ENCODE data around the gene SLCO3A1. TPM values are rescaled to one million over a fixed set of nuclear protein-coding genes. Genes with fewer than 3 reads are reported as not detected.

SLCO3A1 gene
- total and polyA plus RNA-seq, 2 experiments from 2014 or later, result 1.9 to 6.9 TPM

DNA sequence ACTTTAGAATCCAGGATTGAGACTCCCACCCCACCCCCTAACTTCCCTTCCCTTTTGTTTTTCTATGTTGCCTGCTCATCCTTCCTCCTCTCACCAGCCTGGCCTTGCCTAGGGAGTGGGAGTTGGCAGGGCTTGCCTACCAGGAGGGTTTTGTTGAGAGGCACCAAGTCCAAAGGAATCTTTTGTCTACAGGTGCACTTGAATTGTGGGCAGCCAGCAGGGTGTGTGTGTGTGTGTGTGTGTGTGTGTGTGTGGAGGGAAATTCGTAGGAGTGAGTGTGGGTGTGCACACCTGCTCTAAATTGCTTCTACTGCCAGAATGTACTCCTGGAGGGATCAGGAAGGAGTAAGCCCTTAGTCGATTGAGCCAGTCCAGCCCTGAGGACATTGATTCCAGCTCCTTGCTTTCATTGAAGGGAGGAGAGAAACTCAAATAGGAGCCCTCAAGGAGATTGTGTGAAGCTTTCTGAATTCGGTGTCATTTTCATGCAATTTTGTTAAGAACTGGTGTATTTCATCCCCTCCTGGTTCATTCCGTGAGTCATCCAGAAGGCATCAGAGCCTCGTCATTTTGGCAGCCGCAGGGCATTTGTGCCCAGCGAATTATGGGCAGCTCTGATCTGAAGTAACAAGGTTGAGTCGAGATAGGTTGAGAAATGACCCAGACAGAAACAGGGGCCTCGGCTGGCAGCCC lies 112.1 kb downstream of the SLCO3A1 start:
- Histone ChIP-seq H3K9me3 (ENCODE audit: low read depth) (no peaks in the 10 kb centered on the region), H4K20me1 (ENCODE audit: insufficient read depth) (no peaks in the 10 kb centered on the region), H3K79me2 (ENCODE audit: insufficient read depth) (no peaks in the 10 kb centered on the region), H3K9ac (peak overlapping the region; percentile 9; the same call in 1 of the 2 replicates), H3K9me2 (ENCODE audit: insufficient read depth) (no peaks in the 10 kb centered on the region), H3F3A (ENCODE audit: insufficient read depth) (peaks cover 27% of the 10 kb centered on the region), H3K36me3 (ENCODE audit: low read depth) (no peaks in the 10 kb centered on the region), H2AFZ (no peak overlapping the region), H3K4me3 (0 out of 2 replicates have a peak overlapping the region, but pooled peaks have one; percentile 1), H3K27ac (peak overlapping the region; percentile 49), H3K27me3 (replicated peaks; ENCODE audit: insufficient read depth) (no peaks in the 10 kb centered on the region), H3K4me1 (ENCODE audit: insufficient read depth) (peaks cover 27% of the 10 kb centered on the region), H3K4me2 (ENCODE audit: unreplicated experiment) (peak overlapping the region; percentile 46)
- WGBS, 2 experiments (ENCODE audit: low coverage in 1 of 2, low lambda C conversion rate in 2 of 2, missing lambda C conversion rate in 2 of 2), result 40 to 44% methylated on average over 9 of the region's 9 CpGs
- in situ Hi-C loops (cut with MboI), result no loop called here
- TF ChIP-seq EZH2 (IDR thresholded peaks at IDR 0.05; ENCODE audit: insufficient read depth, poor library complexity, severe bottlenecking), result no peak
- TF ChIP-seq EZH2phosphoT487 (IDR thresholded peaks at IDR 0.05; ENCODE audit: insufficient read depth, low read depth), result no peak
- peak; percentile 92 for DNase-seq

DNA sequence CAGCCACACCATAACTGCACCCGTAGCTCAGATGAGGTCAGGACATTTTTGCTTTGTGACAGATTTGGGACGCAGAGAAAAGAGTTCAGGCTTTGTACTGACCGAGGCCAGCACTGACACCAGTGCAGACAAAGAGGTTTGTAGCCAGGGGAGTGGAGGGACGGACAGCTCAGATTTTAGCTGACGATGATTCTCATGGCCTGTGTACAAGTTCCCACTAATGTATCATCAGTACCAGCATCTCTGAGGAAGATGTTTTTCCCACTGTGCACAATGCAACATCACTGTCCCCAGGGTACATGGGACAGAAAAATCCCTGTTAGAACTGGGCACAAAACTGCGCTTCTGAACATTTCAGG lies 112.7 kb downstream of the SLCO3A1 start:
- no peak for DNase-seq
- Histone ChIP-seq H3K36me3 (ENCODE audit: low read depth) (no peaks in the 10 kb centered on the region), H3K79me2 (ENCODE audit: insufficient read depth) (no peaks in the 10 kb centered on the region), H3K9ac (peak overlapping the region; percentile 7; the same call in 1 of the 2 replicates), H4K20me1 (ENCODE audit: insufficient read depth) (no peaks in the 10 kb centered on the region), H3F3A (ENCODE audit: insufficient read depth) (peaks cover 27% of the 10 kb centered on the region), H3K4me2 (ENCODE audit: unreplicated experiment) (peak overlapping the region; percentile 46), H3K4me1 (ENCODE audit: insufficient read depth) (peaks cover 27% of the 10 kb centered on the region), H3K9me3 (ENCODE audit: low read depth) (no peaks in the 10 kb centered on the region), H3K9me2 (ENCODE audit: insufficient read depth) (no peaks in the 10 kb centered on the region), H3K27ac (peak overlapping the region; percentile 49), H3K4me3 (0 out of 2 replicates have a peak overlapping the region, but pooled peaks have one; percentile 1), H2AFZ (no peak overlapping the region), H3K27me3 (replicated peaks; ENCODE audit: insufficient read depth) (no peaks in the 10 kb centered on the region)
- WGBS, 2 experiments (ENCODE audit: low coverage in 1 of 2, low lambda C conversion rate in 2 of 2, missing lambda C conversion rate in 2 of 2), result 71 to 72% methylated on average over 6 of the region's 6 CpGs
- in situ Hi-C loops (cut with MboI), result no loop called here
- no peak for TF ChIP-seq EZH2 (IDR thresholded peaks at IDR 0.05; ENCODE audit: insufficient read depth, poor library complexity, severe bottlenecking)
- TF ChIP-seq EZH2phosphoT487 (IDR thresholded peaks at IDR 0.05; ENCODE audit: insufficient read depth, low read depth), result no peak

DNA sequence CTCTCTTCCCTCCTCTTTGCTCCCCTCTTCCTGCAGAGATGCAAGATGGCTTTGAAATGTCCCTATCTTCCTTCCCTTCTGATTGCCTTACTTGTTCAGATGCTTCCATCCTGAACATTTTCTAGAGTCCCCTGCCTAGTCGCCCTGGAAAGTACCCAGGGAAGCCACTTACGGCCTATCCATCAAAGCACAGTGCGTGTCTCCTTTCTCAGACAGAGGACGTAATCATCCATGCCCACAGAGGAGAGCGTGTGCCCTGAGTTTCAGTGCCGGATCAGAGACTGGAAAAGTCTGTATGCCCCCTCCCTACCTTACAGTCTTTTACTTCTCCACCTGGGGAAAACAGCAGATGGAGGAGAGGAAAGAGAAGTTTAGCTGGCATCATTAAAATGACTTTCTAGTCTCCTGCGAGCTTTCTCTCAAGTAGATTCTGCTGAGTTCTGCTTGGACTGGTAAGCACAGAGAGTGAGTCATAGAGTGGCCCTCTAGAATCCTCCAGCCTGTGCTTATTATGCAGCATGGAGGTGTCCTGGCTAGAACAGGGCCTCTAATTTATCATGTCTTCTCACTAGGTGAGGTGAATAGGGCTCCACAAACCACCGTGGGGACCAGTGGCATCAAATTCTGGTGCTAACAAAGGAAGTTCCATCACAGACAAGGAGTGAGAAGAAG lies 114.6 kb downstream of the SLCO3A1 start:
- Histone ChIP-seq H3K4me3 (no peak overlapping the region), H3K27me3 (replicated peaks; ENCODE audit: insufficient read depth) (no peaks in the 10 kb centered on the region), H3K9me3 (ENCODE audit: low read depth) (no peaks in the 10 kb centered on the region), H4K20me1 (ENCODE audit: insufficient read depth) (no peaks in the 10 kb centered on the region), H3K36me3 (ENCODE audit: low read depth) (no peaks in the 10 kb centered on the region), H3K79me2 (ENCODE audit: insufficient read depth) (no peaks in the 10 kb centered on the region), H3K27ac (no peak overlapping the region), H3K9me2 (ENCODE audit: insufficient read depth) (no peaks in the 10 kb centered on the region), H2AFZ (no peak overlapping the region), H3F3A (ENCODE audit: insufficient read depth) (peaks cover 27% of the 10 kb centered on the region), H3K4me1 (ENCODE audit: insufficient read depth) (peaks cover 27% of the 10 kb centered on the region), H3K4me2 (ENCODE audit: unreplicated experiment) (no peak overlapping the region), H3K9ac (no peak overlapping the region)
- peak; percentile 52 for DNase-seq
- TF ChIP-seq EZH2phosphoT487 (IDR thresholded peaks at IDR 0.05; ENCODE audit: insufficient read depth, low read depth) (no peak), EZH2 (IDR thresholded peaks at IDR 0.05; ENCODE audit: insufficient read depth, poor library complexity, severe bottlenecking) (no peak)
- in situ Hi-C loops (cut with MboI), result no loop called here
- 87 to 91% methylated on average over 8 of the region's 8 CpGs for WGBS, 2 experiments (ENCODE audit: low coverage in 1 of 2, low lambda C conversion rate in 2 of 2, missing lambda C conversion rate in 2 of 2)

DNA sequence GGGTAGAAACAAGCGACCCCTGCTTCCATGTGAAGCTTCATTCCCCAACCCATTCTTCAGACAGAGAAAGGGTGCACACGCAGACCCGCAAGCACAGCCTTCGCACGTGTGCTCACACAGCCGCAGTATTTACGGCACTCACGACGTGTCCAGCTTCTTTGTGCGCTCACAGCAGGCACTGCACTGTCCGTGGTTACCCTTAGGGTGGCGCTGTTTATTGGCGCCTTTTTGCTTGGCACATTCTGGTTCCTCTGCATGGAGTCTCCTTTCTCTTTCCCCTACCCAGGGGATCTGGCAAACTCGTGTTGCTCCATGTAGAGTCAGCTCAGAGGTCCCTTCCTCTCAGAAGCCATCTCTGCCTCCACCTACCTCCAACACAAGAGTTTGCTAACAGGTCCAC lies 115.1 kb downstream of the SLCO3A1 start:
- TF ChIP-seq EZH2 (IDR thresholded peaks at IDR 0.05; ENCODE audit: insufficient read depth, poor library complexity, severe bottlenecking) (no peak), EZH2phosphoT487 (IDR thresholded peaks at IDR 0.05; ENCODE audit: insufficient read depth, low read depth) (no peak)
- H3K4me1 ChIP-seq (ENCODE audit: insufficient read depth), result peaks cover 27% of the 10 kb centered on the region
- 85 to 93% methylated on average over 14 of the region's 14 CpGs for WGBS, 2 experiments (ENCODE audit: low coverage in 1 of 2, low lambda C conversion rate in 2 of 2, missing lambda C conversion rate in 2 of 2)
- in situ Hi-C loops (cut with MboI), result no loop called here
- H3K4me2 ChIP-seq (ENCODE audit: unreplicated experiment), result no peak overlapping the region
- no peaks in the 10 kb centered on the region for H3K9me2 ChIP-seq (ENCODE audit: insufficient read depth)
- H3K9ac ChIP-seq, result no peak overlapping the region
- no peak overlapping the region for H3K27ac ChIP-seq
- H3K79me2 ChIP-seq (ENCODE audit: insufficient read depth), result no peaks in the 10 kb centered on the region
- H3K4me3 ChIP-seq, result no peak overlapping the region
- no peaks in the 10 kb centered on the region for H3K9me3 ChIP-seq (ENCODE audit: low read depth)
- H4K20me1 ChIP-seq (ENCODE audit: insufficient read depth), result no peaks in the 10 kb centered on the region
- no peak for DNase-seq
- H2AFZ ChIP-seq, result no peak overlapping the region
- no peaks in the 10 kb centered on the region for H3K36me3 ChIP-seq (ENCODE audit: low read depth)
- H3K27me3 ChIP-seq (replicated peaks; ENCODE audit: insufficient read depth), result no peaks in the 10 kb centered on the region
- H3F3A ChIP-seq (ENCODE audit: insufficient read depth), result peaks cover 27% of the 10 kb centered on the region

Data from GM23248 (cell line).